GM21528 (cell line): ENCODE data around the gene HEPN1.

Source experiments
- ATAC-seq: cut with Tn5 transposase; IDR thresholded peaks from one replicate; pipeline ENCODE4 v1.9.1; 2021; ENCODE audit warnings: mild to moderate bottlenecking, moderate library complexity; ENCODE audit not compliant: unreplicated experiment, low FRiP score

HEPN1 gene

DNA sequence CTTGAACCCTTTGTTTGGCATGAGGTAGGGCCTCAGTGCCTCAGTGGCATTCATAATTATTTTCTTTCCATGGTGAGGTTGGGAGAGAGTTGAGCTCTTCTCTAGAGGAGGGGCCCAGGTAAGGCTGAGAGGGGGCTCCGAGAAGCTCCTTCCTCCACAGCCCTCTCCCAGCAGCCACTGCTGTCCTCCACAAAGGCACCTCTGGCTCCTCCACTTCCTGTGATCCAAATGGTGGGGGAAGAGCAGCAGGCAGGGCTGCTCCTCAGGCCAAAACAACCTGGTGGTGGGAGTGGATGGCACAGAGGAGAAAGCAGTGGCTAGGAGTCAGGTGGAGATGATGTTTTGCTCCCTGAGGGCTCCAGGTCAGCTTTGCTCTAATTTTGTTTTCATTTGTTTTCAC is 34.7 kb upstream of the HEPN1 start:
- ATAC-seq, result no peak

DNA sequence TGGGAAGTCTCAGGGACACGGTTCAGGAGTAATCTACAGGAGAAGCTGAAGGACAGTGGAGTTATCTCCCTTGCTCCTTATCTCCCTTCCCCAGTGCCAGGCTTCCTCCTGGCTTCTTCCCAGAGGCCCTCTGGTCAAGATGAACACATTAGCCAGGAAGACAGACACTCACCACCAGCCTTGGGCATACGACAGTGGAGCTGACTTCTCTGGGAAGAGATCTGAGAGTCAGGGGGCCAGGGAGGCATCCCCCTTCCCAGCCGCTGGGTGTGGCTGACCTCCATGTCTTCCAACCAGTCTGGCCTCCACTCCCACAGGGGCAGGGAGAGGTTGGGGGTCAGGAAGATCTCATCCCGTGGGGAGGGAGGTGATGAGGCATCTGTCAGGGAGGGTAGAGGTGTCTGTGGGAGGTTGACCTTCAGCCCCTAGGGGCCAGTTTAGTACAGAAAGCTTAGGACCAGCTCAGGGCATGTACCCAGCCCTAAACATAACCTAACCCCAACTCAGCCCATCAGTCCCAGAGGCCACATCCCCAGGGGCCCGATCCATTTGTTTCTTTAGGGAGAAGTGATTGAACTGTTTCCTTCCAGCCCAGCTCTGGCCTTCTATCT is 34.1 kb upstream of the HEPN1 start:
- no peak for ATAC-seq

DNA sequence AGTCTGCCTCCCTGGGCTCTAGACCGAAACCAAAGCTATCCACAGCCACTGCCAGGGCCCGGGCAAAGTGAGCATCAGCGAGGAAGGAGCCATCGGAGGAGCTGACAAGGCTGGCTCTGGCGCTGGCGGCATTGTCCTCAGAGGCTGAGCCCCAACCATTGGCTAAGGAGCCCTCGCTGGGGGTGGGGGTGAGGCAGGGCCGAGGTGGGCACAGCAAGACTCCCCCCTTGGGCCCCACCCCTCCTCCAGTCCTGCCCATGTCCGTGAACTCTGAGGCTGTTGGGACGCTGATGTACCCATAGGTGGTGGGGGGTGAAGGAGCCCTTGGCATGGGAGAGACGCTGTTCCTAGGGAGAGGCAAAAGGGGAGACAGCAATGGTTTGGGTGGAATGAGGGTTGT is 32.6 kb upstream of the HEPN1 start:
- no peak for ATAC-seq

DNA sequence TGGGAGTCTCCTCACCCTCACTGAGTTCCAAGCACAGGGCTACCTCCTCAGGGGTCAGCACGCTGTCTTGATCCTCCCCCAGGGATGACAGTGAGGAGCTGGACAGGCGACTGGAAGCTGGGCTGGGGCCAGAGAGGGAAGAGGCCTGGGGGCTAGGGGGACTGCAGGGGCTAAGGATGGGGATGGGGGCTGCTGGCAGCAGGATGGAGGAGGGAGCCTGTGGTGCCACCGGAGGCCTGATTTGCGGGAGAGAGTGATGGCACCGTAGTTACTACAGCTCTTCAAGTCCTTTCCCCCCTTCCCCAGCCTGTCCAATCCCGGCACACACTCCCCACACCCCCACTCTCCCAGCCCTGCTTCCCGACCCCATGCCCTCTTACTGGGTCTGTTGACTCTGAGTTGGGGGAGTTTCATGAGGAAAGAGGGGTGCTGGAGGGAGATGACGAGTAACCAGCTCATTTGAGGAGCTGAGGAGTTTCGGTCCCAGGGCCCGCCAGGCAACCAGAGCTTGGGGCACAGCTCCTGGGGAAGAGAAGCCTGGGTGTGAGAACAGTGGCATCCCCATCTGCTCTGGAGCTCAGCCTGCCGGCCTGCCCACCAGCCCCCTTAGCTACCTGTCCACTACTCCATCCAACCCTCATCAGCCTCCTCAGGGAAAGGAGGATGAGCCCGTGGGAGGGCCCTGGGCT is 31.9 kb upstream of the HEPN1 start:
- ATAC-seq, result no peak

- no peak for ATAC-seq
Measured at GRCh38 chr11:124887667-124888013, 31.4 kb upstream of the HEPN1 start.

GRCh38 chr11:124889191-124890091 is 29.6 kb upstream of the HEPN1 start:
- ATAC-seq, result no peak

GRCh38 chr11:124890151-124890550 is 28.9 kb upstream of the HEPN1 start:
- ATAC-seq, result no peak

- no peak for ATAC-seq
Measured at GRCh38 chr11:124890683-124891372, 28.2 kb upstream of the HEPN1 start.

DNA sequence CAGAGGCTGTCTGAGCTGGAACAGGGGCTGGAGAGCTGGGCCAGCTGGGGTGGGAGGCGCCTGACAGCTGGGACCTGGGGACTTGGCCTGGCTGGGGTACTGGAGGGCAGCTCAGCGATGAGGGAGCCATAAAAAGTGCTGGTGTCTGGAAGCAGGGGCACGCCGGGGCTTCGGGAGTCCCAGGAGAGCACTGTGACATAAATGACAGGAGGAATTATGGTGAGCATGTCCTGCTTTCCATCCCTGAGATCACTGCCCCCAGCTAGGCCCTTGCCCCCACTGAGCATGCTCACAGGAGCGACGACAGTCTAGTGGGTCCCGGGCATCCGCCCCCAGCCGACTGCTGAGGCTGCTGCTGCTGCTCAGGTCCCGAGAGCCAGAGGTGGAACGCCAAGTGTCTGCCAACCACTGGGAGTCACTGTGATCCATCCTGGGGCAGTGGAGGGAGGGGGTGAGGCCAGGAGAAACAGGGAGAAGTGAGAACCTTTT is 27.6 kb upstream of the HEPN1 start:
- no peak for ATAC-seq

- no peak for ATAC-seq
Measured at GRCh38 chr11:124892146-124892545, 26.9 kb upstream of the HEPN1 start.

- no peak for ATAC-seq
Measured at GRCh38 chr11:124892750-124893454, 26.1 kb upstream of the HEPN1 start.

GRCh38 chr11:124893781-124894401 is 25.2 kb upstream of the HEPN1 start:
- no peak for ATAC-seq

- ATAC-seq, result no peak
Measured at GRCh38 chr11:124894606-124895430, 24.2 kb upstream of the HEPN1 start.

GRCh38 chr11:124895471-124895971 is 23.5 kb upstream of the HEPN1 start:
- ATAC-seq, result no peak

DNA sequence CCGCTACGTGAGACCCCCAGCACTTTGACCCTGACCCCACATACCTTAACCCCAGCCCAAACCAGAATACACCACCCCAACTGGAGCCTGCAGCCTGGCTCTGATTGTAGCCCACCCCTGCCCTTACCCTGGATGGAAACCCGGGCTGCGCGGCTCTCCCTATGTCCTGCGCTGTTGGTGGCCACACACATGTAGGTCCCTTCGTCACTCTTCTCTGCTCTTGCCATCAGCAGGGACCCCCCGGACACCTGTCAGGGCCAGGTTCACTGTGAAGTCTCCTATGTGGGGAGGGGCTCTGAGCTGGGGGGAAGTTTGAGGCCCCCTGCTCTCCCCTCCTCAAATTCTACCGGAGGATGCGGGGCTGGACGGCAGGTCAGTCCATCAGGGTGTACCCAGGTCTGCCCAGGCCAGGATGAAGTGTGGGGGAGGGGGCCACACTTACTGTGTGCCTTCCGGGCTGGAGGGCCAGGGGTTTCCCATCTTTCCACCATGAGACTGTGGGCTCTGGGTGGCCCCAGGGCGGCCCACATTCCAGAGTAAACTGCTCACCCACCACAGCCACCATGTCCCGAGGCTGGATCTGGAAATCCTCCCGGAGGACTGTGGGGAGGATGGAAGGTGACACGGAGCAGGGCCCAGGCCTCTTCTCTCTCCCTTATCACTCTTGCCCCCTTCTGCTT is 22.8 kb upstream of the HEPN1 start:
- no peak for ATAC-seq

DNA sequence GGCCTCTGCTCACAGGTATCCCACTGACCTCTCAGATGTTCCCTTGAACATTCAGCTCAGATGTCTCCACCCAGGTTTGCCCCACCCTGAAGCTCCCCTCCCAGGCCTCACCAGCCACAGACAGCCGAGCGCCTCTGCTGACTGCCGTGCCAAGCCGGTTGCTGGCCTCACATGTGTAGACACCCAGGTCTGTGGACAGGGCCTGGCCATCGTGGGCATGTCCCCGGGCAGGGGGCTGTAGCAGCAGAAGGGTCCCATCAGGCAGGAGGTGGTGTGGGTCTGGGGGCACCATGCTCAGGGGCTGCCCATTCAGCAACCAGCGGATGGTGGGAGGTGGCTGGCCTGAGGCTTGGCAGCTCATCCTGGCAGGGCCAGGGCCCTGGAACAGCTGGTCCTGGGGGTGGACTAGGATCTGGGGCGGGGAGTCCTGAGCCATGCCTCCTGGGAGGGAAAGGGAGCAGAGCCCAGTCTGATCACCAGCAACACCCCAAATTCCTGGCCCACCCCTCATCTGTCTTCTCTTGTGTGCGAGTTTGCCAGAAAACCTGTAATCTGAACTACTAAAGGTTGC is 22.1 kb upstream of the HEPN1 start:
- ATAC-seq, result no peak

- ATAC-seq, result no peak
Measured at GRCh38 chr11:124897674-124898262, 21.3 kb upstream of the HEPN1 start, which contains the start of gene ROBO4. Gene ROBO4 (minus strand): TSS chr11:124897865. CDS start chr11:124897795, 70 bp downstream.
